HG03432 (cell line): ENCODE measurements around the gene TGM4.

Source experiments
- ATAC-seq: cut with Tn5 transposase; IDR thresholded peaks from one replicate; pipeline ENCODE4 v1.9.1; 2021; ENCODE audit warnings: mild to moderate bottlenecking, moderate library complexity; ENCODE audit not compliant: unreplicated experiment

The TGM4 gene

GRCh38 chr3:44877333-44877732 lies 2.9 kb downstream of the TGM4 start:
- no peak for ATAC-seq

GRCh38 chr3:44880284-44880683 lies 5.9 kb downstream of the TGM4 start:
- no peak for ATAC-seq

- ATAC-seq: no peak
These were observed 9.0 kb downstream of the TGM4 start for GRCh38 chr3:44883213-44883955.

- no peak for ATAC-seq
These were observed 9.6 kb downstream of the TGM4 start for GRCh38 chr3:44883999-44884431.

GRCh38 chr3:44885618-44886017 lies 11.2 kb downstream of the TGM4 start:
- no peak for ATAC-seq

GRCh38 chr3:44886561-44886960 lies 12.2 kb downstream of the TGM4 start:
- no peak for ATAC-seq

GRCh38 chr3:44887101-44887500 lies 12.7 kb downstream of the TGM4 start:
- no peak for ATAC-seq

- ATAC-seq: no peak
These were observed 15.8 kb downstream of the TGM4 start for GRCh38 chr3:44890258-44890657.

GRCh38 chr3:44890852-44891251 lies 16.4 kb downstream of the TGM4 start:
- no peak for ATAC-seq

- ATAC-seq: no peak
These were observed 18.3 kb downstream of the TGM4 start for GRCh38 chr3:44892689-44893088.

GRCh38 chr3:44893097-44893496 lies 18.7 kb downstream of the TGM4 start:
- ATAC-seq: no peak

- no peak for ATAC-seq
These were observed 20.1 kb downstream of the TGM4 start for GRCh38 chr3:44894485-44894884.

- no peak for ATAC-seq
These were observed 22.0 kb downstream of the TGM4 start for GRCh38 chr3:44896440-44896839.

GRCh38 chr3:44899683-44900367 lies 25.4 kb downstream of the TGM4 start:
- ATAC-seq: no peak

GRCh38 chr3:44902628-44903027 lies 28.2 kb downstream of the TGM4 start:
- ATAC-seq: no peak

- ATAC-seq: no peak
These were observed 28.9 kb downstream of the TGM4 start for GRCh38 chr3:44903314-44903713.

GRCh38 chr3:44903751-44904150 lies 29.3 kb downstream of the TGM4 start:
- ATAC-seq: no peak

- no peak for ATAC-seq
These were observed 31.2 kb downstream of the TGM4 start for GRCh38 chr3:44905446-44906157.

GRCh38 chr3:44906997-44907396 lies 32.6 kb downstream of the TGM4 start:
- ATAC-seq: no peak

GRCh38 chr3:44907612-44908011 lies 33.2 kb downstream of the TGM4 start:
- ATAC-seq: no peak

- no peak for ATAC-seq
These were observed 34.7 kb downstream of the TGM4 start for GRCh38 chr3:44909063-44909462.

GRCh38 chr3:44910693-44911092 lies 36.3 kb downstream of the TGM4 start:
- ATAC-seq: no peak
